LNCaP clone FGC (cell line): Measurements from ENCODE around the gene SNX9.

Experiments used
- DNase-seq: peaks from one replicate; pipeline ENCODE4 v3.0.0-alpha.2; 2011; ENCODE audit warnings: low read depth
- H3K4me3 ChIP-seq: 2 replicates; pipeline ENCODE4 v1.5.1; 2011; ENCODE audit warnings: mild to moderate bottlenecking, low read depth, low read length, control low read depth
- TF ChIP-seq, protein P1 (sequence below): IDR thresholded peaks from 2 replicates; pipeline ENCODE4 v1.5.1; 2012; ENCODE audit warnings: mild to moderate bottlenecking; ENCODE audit not compliant: control insufficient read depth, insufficient read depth; ENCODE audit errors: extremely low read depth

Gene SNX9

DNA sequence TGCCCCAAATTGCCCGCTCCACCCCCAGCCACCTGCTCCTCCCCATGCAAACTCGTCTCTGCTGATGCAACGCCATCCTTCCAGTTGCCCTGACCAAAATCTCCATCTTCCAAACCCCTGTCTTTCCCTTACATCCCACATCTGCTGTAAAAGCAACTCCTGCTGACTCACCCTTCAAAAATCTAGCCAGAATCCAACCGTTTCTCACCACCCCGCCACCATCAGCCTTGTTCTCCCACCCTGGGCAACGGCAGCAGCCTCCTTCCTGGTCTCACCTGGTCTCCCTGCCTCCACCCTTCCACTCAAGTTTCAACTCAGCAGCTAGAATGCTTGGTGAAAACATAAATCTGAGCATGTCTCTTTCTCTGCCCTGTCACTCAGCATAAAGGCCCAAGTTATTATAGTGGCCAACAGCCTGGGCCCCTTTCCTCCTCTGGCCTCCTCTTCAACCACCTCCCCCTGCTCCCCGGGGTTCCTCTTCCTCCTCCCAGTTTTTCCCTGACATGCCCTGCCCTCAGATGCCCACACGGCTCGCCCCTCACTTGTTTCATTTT is 151.4 kb downstream of the SNX9 start:
- H3K4me3 ChIP-seq: no peak overlapping the region
- TF ChIP-seq, protein P1, sequence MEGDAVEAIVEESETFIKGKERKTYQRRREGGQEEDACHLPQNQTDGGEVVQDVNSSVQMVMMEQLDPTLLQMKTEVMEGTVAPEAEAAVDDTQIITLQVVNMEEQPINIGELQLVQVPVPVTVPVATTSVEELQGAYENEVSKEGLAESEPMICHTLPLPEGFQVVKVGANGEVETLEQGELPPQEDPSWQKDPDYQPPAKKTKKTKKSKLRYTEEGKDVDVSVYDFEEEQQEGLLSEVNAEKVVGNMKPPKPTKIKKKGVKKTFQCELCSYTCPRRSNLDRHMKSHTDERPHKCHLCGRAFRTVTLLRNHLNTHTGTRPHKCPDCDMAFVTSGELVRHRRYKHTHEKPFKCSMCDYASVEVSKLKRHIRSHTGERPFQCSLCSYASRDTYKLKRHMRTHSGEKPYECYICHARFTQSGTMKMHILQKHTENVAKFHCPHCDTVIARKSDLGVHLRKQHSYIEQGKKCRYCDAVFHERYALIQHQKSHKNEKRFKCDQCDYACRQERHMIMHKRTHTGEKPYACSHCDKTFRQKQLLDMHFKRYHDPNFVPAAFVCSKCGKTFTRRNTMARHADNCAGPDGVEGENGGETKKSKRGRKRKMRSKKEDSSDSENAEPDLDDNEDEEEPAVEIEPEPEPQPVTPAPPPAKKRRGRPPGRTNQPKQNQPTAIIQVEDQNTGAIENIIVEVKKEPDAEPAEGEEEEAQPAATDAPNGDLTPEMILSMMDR: no peak
- no peak for DNase-seq

GRCh38 chr6:157974967-157975366 is 151.9 kb downstream of the SNX9 start:
- no peak overlapping the region for H3K4me3 ChIP-seq
- TF ChIP-seq, protein P1: no peak
- no peak for DNase-seq

DNA sequence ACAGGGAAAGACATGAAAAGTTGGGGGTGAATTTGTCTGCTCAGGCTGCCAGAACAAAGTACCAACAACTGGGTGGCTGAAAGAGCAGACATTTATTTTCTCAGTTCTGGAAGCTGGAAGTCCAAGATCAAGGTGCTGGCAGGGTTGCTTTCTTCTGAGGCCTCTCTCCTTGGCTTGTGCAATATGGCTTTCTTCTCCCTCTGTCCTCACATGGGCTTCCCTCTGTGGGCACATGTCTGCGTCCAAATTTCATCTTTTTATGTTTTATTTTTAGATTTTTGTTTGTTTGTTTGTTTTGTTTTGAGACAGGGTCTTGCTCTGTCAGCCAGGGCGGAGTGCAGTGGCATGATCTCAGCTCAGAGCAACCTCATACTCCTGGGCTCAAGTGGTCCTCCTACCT is 152.4 kb downstream of the SNX9 start:
- DNase-seq: no peak
- no peak overlapping the region for H3K4me3 ChIP-seq
- TF ChIP-seq, protein P1: no peak

GRCh38 chr6:157976345-157977175 is 153.5 kb downstream of the SNX9 start:
- TF ChIP-seq, protein P1: no peak
- DNase-seq: no peak

DNA sequence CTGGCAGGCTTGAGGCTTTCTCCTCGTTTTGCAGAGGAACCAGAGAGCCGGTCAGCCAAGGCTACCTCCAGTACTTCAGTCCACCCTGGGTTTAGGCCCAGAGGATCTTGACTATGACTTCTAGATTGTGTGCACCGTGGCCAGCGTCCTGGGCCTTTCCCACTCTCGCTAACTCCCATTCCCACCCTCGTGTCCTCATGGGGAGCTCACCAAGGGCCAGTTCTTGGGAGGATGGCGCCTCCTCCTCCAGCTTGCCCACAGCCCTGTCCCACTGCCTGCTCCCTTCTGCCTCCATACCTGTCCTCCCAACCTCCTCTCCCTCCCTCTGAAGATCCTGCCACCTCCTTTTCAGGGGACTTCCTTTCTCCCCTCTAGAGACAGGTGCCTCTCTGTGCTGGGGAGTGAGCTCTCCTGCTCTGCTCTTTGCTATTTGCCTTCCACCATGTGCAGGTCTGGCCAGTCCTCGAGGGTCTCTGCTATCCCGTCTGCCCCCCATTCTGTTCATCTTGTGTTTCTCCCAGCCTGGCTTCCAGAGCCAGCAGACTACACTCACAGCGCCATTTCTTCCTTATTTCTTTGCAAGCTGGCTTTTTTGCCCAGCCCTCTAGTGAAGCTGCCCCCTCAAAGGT is 154.2 kb downstream of the SNX9 start:
- no peak for DNase-seq
- no peak overlapping the region for H3K4me3 ChIP-seq

More at GRCh38 chr6:157976345-157977175, 153.5 kb downstream of the SNX9 start:
- H3K4me3 ChIP-seq: no peak overlapping the region

DNA sequence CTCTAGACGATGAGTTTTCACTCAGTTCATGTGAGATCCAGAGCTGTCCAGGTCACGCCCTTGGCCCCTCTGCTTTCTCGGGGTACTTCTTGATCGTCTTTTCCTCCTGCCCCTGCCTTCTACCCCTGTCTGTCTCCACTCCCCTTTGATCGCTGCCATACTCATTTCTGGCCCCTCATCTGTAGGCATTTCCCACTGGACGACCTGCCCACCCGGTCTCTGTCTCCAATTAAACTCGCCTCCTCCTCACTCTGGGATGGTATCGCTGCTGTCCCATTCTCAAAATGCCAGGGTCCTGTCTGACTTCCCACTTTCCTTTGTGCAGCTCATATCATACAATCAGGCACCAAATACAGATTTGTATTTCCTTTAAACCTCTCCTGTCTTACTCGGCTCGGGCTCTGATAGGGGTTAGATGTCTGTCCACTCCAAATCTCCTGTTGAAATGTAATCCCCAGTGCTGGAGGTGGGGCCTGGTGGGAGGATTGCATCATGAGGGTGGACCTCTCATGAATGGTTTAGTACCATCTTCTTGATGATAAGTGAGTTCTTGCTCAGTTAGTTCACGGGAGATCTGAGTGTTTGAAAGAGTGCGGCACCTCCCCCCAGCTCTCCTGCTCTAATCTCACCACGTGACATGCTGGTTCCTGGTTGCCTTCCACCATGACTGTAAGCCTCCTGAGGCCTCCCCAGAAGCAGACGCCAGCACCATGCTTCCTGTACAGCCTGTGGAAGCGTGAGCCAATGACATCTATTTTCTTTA is 155.2 kb downstream of the SNX9 start:
- no peak overlapping the region for H3K4me3 ChIP-seq
- DNase-seq: no peak
- TF ChIP-seq, protein P1: no peak

More for the DNA sequence above, 154.2 kb downstream of the SNX9 start:
- TF ChIP-seq, protein P1: no peak
